CD4-positive, alpha-beta T cell treated with Interferon gamma for 1 hour (primary cell): ENCODE measurements around the gene PLSCR3.
"Not testable (repeated sequence)": the region's sequence is repeated elsewhere in the genome, so short reads cannot be mapped to it uniquely, and the experiment has no call there.

ENCODE experiments used
- DNase-seq: peaks from one replicate; pipeline ENCODE4 v3.0.0-alpha.2; 2020

PLSCR3 gene

DNA sequence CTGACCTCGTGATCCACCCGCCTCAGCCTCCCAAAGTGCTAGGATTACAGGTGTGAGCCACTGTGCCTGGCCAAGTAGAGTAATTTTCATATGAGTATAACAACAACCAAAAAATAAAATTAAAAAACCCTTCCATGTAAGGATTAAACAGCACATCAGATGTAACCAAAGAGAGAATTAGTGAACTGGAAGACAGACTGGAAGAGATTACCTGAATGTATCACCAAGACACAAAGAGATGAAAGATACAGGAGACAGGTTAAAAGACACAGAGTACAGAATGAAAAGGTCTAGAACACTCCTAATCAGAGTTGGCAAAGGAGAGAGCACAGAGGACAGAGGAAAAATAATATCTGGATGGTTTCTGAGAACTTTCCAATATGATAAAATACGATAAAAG, 15.2 kb downstream of the PLSCR3 start:
- DNase-seq: no peak

DNA sequence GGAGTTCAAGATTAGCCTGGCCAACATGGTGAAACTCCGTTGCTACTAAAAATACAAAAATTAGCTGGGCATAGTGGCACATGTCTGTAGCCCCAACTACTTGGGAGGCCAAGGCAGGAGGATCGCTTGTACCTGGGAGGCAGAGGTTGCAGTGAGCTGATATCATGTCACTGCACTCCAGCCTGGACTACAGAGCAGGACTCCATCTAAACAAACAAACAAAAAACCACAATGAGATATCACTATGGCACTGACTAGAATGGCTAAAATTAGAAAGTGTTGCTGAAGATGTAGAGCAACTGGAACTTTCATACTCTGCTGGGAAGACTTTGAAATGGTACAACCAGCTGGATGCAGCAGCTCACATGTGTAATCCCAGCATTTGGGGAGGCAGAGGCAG, 20.0 kb downstream of the PLSCR3 start:
- no peak for DNase-seq

DNA sequence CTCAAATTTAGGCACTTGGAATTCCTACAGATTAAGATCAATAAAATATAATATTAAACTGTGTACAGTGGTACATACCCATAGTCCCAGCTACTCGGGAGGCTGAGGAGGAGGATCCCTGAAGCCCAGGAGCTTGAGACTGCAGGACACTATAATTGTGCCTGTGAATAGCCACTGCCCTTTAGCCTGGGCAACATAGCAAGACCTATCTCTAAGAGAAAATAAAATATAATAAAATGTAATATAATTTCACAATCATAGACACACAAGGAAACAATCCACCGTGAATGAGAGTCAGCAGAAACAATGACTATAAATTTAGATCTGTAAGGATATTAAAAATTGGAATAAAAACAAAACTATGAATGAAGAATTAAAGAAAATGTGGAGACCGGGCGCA, 23.5 kb downstream of the PLSCR3 start:
- DNase-seq: no peak

DNA sequence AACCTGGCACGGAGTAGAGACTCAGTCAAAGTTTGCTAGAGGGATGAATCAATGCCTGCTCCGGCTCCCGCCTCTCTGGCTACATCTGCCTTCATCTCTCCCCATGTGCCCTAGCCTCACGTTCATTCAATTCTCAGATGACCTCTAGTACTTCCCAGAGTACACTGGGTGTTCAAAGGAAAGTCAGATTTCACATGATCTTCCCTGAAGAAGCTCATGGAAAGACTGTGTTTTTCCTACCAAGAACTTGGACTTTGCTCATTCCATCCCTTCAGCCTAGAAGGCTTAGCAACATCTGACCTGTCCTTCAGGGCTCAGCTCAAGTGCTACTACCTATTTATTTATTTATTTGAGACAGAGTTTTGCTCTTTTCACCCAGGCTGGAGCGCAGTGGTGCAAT, 24.5 kb downstream of the PLSCR3 start:
- DNase-seq: no peak

DNA sequence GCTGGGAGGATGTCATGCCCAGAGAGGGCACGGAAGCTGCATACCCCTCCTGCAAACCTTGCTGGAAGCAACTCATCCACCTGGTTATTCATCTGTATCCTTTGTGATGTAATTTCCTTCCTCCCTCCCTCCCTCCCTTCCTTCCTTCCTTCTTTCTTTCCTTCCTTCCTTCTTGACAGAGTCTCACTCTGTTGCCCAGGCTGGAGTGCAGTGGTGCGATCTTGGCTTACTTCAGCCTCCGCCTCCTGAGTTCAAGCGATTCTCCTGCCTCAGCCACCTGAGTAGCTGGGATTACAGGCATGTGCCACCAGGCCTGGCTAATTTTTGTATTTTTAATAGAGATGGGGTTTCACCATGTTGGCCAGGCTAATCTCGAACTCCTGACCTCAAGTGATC, 25.7 kb downstream of the PLSCR3 start:
- not testable (repeated sequence) for DNase-seq

DNA sequence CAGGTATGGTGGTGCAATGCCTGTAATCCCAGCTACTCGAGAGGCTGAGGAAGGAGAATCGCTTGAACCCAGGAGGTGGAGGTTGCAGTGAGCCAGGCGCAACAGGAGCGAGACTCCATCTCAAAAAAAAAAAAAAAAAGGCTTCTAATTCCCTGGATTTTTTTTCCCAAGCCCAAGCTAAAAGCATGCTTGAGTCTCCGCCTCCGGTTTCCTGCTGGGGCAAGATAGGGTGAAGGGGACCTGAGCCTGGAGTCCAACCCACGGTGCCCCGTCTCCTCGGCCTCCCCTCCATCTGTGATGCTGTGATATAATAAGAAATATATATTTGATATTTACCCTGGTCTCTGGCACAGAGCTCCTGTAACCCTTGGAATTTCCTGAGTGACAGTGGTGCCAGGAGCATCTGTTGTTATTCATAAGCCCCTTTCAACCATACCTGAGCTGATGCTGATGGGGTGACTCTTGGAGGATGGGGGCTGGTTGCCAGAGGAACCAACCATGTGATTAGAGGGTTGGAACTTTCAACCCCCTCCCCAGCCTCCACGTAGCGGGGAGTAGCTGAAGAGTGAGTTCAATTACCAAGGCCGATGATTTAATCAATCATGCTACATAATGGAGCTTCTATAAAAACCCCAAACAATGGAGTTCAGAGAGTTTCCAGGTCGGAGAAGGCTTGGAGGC, 26.3 kb downstream of the PLSCR3 start:
- no peak for DNase-seq

DNA sequence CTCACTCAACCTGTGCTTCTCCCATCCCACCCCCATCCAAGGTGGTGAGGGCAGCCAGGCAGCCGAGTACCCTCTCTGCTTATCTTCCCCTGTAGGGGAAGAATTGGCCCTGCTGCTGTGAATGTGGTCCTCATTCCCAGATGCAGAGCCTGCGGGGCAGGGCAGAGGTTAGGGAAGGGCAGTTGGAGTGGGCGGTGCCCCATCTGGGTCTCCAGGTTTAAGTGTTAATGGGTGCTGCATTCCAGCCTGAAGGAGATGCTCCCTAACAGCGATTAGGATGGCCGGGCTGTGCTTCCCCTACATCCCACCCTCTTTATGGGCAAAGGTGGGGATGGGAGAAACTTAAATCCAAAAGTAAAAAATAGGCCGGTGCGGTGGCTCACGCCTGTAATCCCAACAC, 27.2 kb downstream of the PLSCR3 start:
- no peak for DNase-seq

DNA sequence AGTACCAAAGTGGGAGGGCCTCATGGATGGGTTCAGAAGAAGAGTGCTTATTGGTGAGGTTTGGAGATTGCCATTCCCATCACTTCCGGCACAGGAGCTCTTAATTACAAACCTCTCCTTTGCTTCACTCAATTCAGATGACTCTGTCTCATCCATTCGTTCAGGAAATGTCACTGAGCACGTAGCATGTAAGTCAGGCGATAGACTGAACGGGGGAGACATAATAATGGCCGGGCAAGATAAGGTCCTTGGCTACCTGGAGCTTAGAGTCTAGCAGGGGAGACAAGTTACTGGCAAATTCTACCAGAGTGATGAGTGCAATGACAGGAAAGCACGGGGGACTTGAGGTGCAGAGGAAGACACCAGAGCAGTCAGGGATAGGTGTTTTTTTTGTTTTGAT, 28.4 kb downstream of the PLSCR3 start:
- not testable (repeated sequence) for DNase-seq

DNA sequence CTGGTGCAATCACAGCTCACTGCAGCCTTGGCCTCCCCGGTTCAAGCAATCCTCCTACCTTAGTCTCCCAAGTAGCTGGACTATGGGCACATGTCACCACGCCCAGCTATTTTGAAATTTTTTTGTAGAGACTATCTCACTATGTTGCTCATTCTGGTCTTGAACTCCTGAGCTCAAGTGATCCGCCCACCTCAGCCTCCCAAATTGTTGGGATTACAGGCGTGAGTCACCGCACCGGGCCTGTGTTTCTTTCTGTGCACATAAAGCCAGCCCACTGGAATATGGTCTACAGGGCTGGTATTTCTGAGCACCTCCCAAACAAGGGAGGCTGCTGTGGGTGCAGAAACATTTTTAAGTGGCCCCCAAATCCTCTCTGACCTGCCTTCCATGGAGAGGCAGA, 31.0 kb downstream of the PLSCR3 start:
- DNase-seq: no peak

DNA sequence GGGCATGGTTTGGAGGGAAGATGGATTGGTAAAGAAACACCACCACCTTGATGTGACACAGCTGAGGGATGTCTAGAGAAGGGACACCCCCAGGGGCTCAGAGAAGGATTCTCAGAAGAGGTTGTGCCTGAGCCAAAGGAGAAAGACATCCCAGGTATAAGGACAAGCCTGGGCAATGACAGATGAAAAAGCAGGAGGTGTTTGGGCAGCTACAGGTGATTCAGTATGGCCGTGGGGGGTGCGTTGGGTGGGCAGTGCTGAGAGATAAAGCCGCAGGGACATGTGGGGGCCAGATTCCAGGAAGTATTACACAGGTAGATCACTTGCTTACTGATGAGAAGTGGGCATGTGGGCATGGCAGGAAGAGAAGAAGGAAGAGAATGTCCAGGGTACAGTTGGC, 32.4 kb downstream of the PLSCR3 start:
- DNase-seq: no peak

DNA sequence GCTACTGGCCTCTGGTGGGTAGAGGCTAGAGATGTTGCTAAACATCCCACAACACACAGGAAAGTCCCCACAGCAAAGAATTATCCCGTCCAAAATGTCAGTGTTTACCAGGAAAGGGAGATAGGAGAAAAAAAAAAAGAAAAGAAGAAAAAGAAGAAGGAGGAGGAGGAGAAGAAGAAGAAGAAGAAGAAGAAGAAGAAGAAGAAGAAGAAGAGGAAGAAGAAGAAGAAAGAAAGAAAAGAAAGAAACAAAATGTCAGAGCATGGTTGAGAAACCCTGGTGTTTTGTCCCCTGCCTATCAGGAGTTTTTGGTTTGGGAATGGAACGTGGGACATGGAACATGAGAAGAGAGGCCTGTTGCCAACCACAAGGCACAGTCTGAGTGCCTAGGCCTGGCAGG, 36.9 kb downstream of the PLSCR3 start:
- no peak for DNase-seq

DNA sequence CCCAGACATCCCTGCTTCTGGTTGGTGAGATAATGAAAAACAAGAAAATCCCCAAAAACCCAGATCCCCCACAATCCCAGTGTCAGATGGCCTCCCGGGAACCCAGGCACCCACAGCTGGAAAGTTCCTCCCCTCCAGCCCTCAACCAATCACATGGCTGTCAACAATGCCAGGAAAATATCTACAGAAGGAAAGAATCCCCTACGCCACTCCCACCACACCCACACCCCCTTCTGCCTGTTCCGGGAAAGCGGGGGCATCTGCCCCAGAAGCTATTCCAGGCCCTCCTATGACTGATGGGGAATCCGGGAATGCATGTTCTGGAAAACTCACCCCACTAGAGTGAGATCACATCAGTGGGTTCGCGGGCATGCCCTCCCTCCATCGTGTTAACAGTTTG, 37.6 kb downstream of the PLSCR3 start:
- no peak for DNase-seq

DNA sequence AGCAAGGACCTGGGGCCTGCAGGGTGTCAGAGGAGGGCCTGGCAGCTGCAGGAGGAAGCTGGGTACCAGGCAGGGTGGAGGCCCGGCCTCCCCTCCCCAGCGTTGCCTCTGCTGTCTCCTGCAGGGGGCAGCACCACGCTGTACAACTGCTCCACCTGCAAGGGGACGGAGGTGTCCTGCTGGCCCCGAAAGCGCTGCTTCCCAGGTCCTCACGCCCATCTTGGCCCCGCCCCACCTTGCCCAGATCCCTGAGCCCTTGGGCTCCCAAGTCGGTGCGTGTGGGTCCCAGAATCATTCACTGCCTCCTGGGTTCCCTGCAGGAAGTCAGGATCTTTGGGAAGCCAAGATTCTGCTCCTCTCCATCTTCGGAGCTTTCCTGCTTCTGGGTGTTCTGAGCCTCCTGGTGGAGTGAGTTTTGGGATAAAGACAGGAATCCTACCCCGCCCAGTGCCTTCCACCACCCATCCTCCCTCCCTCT, 38.2 kb downstream of the PLSCR3 start:
- DNase-seq: peak; percentile 85

DNA sequence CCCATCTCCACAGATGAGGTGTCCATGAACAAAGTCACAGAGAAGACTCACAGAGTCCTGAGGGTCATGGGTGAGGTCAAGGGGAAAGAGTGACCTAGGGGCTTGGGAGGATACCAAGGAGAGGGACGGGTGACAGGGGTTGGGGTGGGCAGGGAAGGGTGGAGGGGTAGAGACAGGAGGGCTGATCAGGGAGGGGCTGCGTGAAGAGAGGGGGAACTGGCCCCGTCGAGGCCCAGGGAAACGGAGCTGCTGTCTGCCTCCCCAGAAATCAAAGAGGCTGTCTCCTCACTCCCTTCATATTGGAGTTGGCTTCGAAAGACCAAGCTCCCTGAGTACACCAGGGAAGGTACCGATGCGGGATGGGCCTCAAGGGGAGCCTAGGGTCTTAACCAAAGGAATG, 38.8 kb downstream of the PLSCR3 start:
- no peak for DNase-seq

DNA sequence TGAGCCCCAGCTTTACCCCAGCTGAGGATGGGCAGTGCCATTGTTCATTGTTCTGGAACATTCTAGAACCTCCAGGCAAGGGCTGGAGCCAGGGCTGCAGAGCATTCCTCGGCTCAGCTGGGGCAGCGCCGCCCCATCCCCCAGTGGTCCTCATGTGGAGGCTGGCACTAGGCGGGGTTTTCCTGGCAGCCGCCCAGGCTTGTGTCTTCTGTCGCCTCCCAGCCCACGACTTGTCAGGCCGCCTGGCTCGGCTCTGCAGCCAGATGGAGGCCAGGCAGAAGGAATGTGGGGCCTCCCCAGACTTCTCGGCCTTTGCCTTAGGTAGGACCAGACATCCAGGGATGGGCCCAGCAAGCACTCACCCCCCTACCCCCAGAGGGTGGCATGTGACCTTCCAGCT, 39.3 kb downstream of the PLSCR3 start, which contains the start of gene TMEM95:
Gene TMEM95, plus strand, starts transcription at position 104 of the 400 bp plus-strand sequence. Its CDS starts 49 bp downstream, at position 153.
- DNase-seq: no peak

DNA sequence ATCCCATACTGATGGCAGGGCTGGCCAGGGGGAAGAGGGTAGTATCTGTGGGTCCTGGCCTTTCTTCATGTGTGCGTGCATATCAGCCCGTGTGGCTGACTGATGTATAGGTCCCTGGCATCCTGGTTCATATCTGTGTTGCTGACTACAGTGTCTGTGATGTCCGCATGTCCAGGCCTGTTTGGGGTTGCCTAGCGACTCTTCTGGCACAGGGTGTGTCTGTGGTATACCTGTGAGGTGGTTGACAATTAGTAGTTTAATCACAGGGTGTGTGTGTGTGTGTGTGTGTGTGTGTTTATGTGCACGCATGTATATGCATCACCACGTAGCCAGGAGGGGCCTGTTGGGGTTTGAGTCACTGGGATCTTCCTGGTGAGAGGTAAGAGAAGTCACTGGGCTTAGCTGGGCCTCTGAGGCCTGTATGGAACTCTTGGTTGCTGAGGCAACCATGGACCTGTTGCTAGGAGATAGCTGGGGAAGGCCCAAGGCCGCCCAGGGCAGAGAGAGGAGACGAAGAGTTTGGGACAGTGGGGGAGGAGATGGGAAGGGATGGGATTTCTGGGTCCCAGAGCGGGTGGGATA, 40.0 kb downstream of the PLSCR3 start:
- DNase-seq: no peak

DNA sequence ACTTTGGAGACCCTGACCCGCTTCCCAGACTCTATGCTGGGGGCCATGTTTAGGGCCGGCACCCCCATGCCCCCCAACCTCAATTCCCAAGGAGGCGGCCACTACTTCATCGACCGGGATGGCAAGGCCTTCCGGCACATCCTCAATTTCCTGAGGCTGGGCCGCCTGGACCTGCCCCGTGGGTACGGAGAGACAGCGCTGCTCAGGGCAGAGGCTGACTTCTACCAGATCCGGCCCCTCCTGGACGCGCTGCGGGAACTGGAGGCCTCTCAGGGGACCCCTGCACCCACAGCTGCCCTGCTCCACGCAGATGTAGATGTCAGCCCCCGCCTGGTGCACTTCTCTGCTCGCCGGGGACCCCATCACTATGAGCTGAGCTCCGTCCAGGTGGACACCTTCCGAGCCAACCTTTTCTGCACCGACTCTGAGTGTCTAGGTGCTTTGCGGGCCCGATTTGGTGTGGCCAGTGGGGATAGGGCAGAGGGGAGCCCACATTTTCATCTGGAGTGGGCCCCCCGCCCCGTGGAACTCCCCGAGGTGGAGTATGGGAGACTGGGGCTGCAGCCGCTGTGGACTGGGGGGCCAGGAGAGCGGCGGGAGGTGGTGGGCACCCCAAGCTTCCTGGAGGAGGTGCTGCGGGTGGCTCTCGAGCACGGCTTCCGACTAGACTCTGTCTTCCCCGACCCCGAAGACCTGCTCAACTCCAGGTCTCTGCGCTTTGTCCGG, 41.3 kb downstream of the PLSCR3 start:
- no peak for DNase-seq

DNA sequence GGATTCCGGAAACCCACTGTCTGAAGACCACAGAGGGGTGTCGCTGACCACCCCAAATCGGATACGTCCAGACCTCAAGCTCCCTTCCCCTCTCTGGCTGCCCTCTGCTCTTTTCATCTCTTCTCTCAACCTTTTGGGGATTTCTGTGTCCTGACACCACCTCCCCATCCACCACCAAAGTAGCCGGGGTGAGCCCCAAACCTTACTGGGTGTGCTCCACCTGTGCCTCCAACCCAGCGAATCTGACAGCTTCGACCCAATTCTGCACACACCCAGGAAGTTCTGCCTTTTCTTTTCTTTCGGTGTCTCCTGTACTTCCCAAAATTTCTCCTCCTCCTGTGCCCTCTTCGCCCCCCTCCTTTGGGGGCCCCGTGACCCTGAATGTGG, 41.8 kb downstream of the PLSCR3 start:
- DNase-seq: no peak

DNA sequence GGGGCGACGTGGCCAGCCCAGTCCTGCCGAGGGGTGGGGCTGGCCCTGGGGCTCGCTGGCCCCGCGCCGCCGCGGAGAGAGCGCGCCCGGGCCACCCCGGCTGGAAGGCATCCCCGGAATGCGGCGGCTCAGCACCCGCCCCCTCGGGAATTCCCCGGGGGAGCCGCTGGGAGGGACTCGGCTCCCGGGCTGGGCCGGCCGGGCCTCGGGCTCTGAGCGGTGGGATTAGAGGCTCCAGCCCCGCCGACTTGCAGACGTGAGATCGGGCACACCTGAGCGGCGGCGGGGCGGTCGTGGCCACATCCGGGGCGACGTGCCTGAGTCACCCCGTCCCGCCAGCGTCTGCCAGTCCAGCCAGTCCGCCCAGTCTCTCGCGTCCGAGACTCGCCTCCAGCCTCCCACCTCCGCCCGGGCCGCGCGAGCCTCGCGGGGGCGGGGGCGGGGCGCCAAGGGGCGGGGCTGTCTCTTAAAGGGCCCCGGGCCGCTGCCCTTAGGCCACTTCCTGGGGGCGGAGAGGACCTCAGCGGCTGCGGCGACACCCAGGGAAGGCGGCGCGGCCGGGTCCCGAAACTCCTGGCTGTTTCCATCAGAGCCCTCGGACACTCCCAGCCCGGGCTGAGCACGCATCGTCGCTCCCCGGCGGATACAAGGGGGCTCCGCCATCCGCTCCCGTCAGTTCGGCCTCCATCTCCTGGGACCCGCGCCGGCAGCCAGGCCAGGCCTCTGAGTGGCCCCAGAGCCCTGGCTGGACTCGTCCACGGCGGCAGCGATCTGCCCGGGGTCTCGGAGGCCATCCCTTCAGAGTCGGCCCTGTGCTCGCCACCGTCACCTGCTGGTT, 42.4 kb downstream of the PLSCR3 start, which contains the start of gene KCTD11:
Gene KCTD11, plus strand, starts transcription at position 498 of the 838 bp plus-strand sequence.
- peak; percentile 82 for DNase-seq

DNA sequence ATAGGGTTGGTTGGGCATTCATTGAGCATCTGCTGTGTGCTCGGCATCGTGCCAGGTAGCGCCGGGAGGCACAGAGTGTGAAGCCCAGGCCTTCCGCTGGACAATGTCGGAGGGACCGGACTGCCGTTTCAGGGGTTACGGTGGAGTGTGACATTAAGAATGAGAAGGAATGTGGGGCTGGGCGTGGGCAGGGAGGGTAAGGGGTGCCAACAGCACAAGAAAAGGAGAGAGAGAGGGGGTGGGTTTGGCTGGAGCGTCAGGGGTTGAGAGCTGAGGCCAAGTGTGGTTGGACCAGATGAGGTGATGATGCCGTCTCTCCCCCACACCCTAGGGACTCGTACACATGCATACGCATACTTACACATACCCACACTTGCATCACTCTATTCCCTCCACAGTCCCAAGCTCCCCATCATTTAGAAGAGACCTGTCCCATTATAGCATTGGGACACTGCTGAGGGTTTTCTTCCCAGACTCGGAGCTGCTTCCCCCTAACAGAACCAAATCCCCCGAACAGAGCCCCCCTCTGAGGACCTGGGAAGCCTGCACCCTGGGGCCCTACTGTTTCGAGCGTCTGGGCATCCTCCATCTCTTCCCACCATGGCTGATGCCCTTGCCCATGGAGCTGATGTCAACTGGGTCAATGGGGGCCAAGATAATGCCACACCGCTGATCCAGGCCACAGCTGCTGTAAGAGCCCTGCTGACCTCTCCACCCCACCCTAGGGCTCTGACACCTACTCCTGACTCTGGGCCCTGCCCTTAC, 45.7 kb downstream of the PLSCR3 start:
- DNase-seq: no peak

DNA sequence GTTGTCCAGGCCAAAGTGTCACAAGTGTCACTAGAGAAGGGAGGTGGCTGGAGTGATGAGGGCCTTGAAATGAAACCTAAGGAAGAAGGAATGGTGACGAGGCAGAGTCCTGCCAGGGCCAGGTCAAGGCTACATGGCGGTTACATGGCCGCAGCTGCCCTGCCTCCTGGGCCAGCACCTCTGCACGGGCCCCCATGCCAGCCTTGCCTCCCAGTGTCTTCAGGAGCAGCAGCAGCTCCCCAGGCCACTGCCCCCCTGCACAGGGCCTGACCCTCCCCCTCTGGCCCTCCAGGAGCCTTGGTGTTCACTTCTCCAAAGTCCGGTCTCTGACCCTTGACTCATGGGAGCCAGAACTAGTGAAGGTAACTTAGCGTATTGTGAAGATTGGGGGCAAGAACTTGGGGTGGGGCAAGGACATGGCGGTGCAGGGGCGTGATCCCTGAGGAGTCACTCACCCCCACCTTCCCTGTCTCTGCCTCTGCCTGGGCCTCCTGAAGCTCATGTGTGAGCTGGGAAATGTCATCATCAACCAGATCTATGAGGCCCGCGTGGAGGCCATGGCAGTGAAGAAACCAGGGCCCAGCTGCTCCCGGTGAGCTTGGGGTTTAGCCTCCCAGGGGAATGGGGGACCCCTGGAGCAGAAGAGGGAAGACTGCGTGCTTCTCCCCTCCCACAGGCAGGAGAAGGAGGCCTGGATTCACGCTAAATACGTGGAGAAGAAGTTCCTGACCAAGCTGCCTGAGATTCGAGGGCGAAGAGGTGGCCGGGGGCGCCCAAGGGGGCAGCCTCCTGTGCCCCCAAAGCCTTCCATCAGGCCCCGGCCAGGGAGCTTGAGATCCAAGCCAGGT, 46.5 kb downstream of the PLSCR3 start:
- DNase-seq: no peak
